Measurements from ENCODE around the gene PPFIBP1. TPM values are rescaled to one million over a fixed set of nuclear protein-coding genes. Genes with fewer than 3 reads are reported as not detected.

The PPFIBP1 gene
- total and polyA plus RNA-seq, 2 of the 4 experiments (the other 2 are of a cell fraction) = 30.4 to 72.2 TPM

DNA sequence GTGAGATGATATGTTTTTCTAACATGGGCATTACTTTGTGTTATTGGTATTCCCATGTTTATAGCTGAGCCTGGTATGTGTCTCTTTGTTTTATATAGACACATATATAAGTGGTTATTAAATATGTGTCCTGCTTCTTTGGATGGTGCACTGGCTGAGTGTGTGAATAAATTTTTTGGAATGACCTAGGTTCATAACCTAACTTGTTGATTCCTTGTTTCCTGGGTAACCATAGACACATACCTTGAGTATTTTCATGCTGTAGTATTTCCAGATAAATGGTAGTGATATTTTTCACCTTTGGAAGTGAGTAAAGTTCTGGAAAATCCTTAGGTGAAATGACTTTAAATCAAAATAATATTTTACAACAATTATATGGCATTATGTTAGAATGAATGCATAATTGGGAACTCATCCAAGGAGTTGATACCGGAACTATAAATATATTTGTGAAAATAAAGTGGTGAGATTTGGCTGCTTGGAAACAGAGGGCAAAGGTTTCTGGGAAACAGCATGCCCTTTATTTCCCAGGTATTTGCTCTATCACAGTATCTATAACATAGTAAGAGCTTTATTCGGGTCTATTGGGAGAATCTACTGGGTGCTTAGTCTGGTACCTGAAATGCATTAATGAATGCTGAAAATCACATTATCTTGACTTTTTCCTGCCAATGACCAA, 107.9 kb downstream of the PPFIBP1 start:
- ATAC-seq (ENCODE audit: low read depth) (no peak), DNase-seq (no peak)
- peaks cover 4% of the 10 kb centered on the region for H3K4me1 ChIP-seq (ENCODE audit: control insufficient read depth, insufficient read depth, low read length)
- no peak overlapping the region for H3K27ac ChIP-seq (ENCODE audit: insufficient read depth, low read length)
- H2BK5ac ChIP-seq (ENCODE audit: low read depth, low read length, poor library complexity, severe bottlenecking) = no peak overlapping the region
- H4K5ac ChIP-seq (ENCODE audit: low read depth, low read length) = no peak overlapping the region
- dilution Hi-C loops (cut with HindIII; ENCODE audit: low sequenced_read_pairs, unreplicated experiment) = no loop called here
- CTCF ChIA-PET = no interaction called here
- no peak overlapping the region for H2BK20ac ChIP-seq (ENCODE audit: low read depth, low read length)
- POLR2A ChIA-PET (ENCODE audit: unreplicated experiment) = no interaction called here
- no peak overlapping the region for H3K9ac ChIP-seq (ENCODE audit: low read depth, low read length)
- H3K27me3 ChIP-seq (ENCODE audit: control insufficient read depth, insufficient read depth, low read length) = no peaks in the 10 kb centered on the region
- TF ChIP-seq RCOR1 (IDR thresholded peaks at IDR 0.05; ENCODE audit: insufficient replicate concordance, low read length) = no peak
- TF ChIP-seq, protein P1, sequence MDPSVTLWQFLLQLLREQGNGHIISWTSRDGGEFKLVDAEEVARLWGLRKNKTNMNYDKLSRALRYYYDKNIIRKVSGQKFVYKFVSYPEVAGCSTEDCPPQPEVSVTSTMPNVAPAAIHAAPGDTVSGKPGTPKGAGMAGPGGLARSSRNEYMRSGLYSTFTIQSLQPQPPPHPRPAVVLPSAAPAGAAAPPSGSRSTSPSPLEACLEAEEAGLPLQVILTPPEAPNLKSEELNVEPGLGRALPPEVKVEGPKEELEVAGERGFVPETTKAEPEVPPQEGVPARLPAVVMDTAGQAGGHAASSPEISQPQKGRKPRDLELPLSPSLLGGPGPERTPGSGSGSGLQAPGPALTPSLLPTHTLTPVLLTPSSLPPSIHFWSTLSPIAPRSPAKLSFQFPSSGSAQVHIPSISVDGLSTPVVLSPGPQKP (IDR thresholded peaks at IDR 0.05; ENCODE audit: borderline replicate concordance, low read depth, low read length) = no peak
- no peak for TF ChIP-seq CHD1 (IDR thresholded peaks at IDR 0.05; ENCODE audit: low read depth, low read length)
- TF ChIP-seq CTCF (conservative IDR thresholded peaks at IDR 0.05; ENCODE audit: low read depth, low read length) = no peak
- no peak for TF ChIP-seq CEBPB (IDR thresholded peaks at IDR 0.05; ENCODE audit: low read depth, low read length)
- H3K23ac ChIP-seq (ENCODE audit: low read depth, low read length) = no peak overlapping the region
- BruUV-seq (replicated peaks) = no TSS peak
- H3K36me3 ChIP-seq (ENCODE audit: control insufficient read depth, insufficient read depth, low read length) = no peaks in the 10 kb centered on the region
- H3K9me1 ChIP-seq (ENCODE audit: insufficient read depth, low read length) = peaks cover 4% of the 10 kb centered on the region; the same call in 1 of the 2 replicates
- in situ Hi-C loops (cut with MboI; ENCODE audit: low sequenced_read_pairs) = no loop called here
- H2BK120ac ChIP-seq (ENCODE audit: low read depth, low read length) = no peak overlapping the region
- H2AK9ac ChIP-seq (replicated peaks; ENCODE audit: low read depth, low read length, poor library complexity) = no peak overlapping the region
- no peaks in the 10 kb centered on the region for H3K9me3 ChIP-seq (ENCODE audit: control insufficient read depth, insufficient read depth, low read length)
- intact Hi-C loops (cut with micrococcal nuclease) = no loop called here
- H2AFZ ChIP-seq (replicated peaks; ENCODE audit: low read length, poor library complexity) = no peak overlapping the region
- no peak overlapping the region for H2AK5ac ChIP-seq (ENCODE audit: low read depth, low read length)
- H3K14ac ChIP-seq (replicated peaks; ENCODE audit: low read depth, low read length) = no peak overlapping the region
- H4K91ac ChIP-seq (ENCODE audit: insufficient read depth, low read depth, low read length) = no peak overlapping the region
- H3K4me3 ChIP-seq (ENCODE audit: insufficient read depth, low read depth, low read length) = no peak overlapping the region
- no peak overlapping the region for H3K4ac ChIP-seq (ENCODE audit: low read depth, low read length)
- no peak overlapping the region for H3K56ac ChIP-seq (ENCODE audit: extremely low read depth, insufficient read depth, low read length)
- no CpG with 5 or more reads among the region's 2 CpGs for WGBS, 2 experiments (ENCODE audit: extremely low coverage in 2 of 2, insufficient read length in 1 of 2)
- H4K20me1 ChIP-seq (ENCODE audit: insufficient read depth, low read length) = no peaks in the 10 kb centered on the region
- no peak overlapping the region for H2BK15ac ChIP-seq (ENCODE audit: low read depth, low read length)
- no peak overlapping the region for H3K18ac ChIP-seq (ENCODE audit: low read depth, low read length)
- H3K4me2 ChIP-seq (ENCODE audit: low read depth, low read length) = no peak overlapping the region
- H3K79me1 ChIP-seq (ENCODE audit: low read depth in 1 of 2, low read length in 2 of 2) = peaks cover 7 to 45% of the 10 kb centered on the region in 2 experiments; a peak in 3 of 4 replicates
- H4K8ac ChIP-seq (ENCODE audit: low read depth in 2 of 2, low read length in 2 of 2) = no peak overlapping the region

All from IMR-90 (cell line).